NB4 (cell line): ENCODE measurements around the gene STX18.

Source experiments
- MAX ChIP-seq: IDR thresholded peaks from 2 replicates; pipeline ENCODE4 v1.6.1; 2011; ENCODE audit warnings: low read depth, low read length
- MYC ChIP-seq: IDR thresholded peaks from 2 replicates; pipeline ENCODE4 v1.6.1; 2011; ENCODE audit warnings: low read depth, low read length
- POLR2A ChIP-seq: IDR thresholded peaks from 2 replicates; pipeline ENCODE4 v1.6.1; 2011; ENCODE audit warnings: mild to moderate bottlenecking; ENCODE audit not compliant: insufficient read length; ENCODE audit errors: extremely low read depth
- TF ChIP-seq, protein P1 (sequence below): IDR thresholded peaks from one replicate; pipeline ENCODE4 v1.5.1; 2012; ENCODE audit warnings: low read depth, low read length

GRCh38 chr4:4526401-4526800 lies 15.4 kb downstream of the STX18 start:
- TF ChIP-seq, protein P1, sequence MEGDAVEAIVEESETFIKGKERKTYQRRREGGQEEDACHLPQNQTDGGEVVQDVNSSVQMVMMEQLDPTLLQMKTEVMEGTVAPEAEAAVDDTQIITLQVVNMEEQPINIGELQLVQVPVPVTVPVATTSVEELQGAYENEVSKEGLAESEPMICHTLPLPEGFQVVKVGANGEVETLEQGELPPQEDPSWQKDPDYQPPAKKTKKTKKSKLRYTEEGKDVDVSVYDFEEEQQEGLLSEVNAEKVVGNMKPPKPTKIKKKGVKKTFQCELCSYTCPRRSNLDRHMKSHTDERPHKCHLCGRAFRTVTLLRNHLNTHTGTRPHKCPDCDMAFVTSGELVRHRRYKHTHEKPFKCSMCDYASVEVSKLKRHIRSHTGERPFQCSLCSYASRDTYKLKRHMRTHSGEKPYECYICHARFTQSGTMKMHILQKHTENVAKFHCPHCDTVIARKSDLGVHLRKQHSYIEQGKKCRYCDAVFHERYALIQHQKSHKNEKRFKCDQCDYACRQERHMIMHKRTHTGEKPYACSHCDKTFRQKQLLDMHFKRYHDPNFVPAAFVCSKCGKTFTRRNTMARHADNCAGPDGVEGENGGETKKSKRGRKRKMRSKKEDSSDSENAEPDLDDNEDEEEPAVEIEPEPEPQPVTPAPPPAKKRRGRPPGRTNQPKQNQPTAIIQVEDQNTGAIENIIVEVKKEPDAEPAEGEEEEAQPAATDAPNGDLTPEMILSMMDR: no peak
- no peak for TF ChIP-seq POLR2A
- no peak for TF ChIP-seq MAX
- no peak for TF ChIP-seq MYC
